ENCODE results near the gene AGAP1.
A peak's percentile ranks its signal among the peaks of the same experiment; 100 is the strongest.

The AGAP1 gene

GRCh38 chr2:235507928-235508327 lies 14.1 kb downstream of the AGAP1 start:
- no peak for DNase-seq

GRCh38 chr2:235508371-235509160 lies 14.7 kb downstream of the AGAP1 start:
- DNase-seq: peak in 1 of 51 donors; percentile 4

GRCh38 chr2:235510318-235510717 lies 16.5 kb downstream of the AGAP1 start:
- no peak for DNase-seq

GRCh38 chr2:235511187-235511661 lies 17.4 kb downstream of the AGAP1 start:
- no peak for DNase-seq

GRCh38 chr2:235511751-235512698 lies 18.2 kb downstream of the AGAP1 start:
- DNase-seq: no peak

GRCh38 chr2:235512699-235513053 lies 18.8 kb downstream of the AGAP1 start:
- DNase-seq: no peak

GRCh38 chr2:235513984-235514626 lies 20.3 kb downstream of the AGAP1 start:
- no peak for DNase-seq

GRCh38 chr2:235514627-235515363 lies 21.0 kb downstream of the AGAP1 start:
- no peak for DNase-seq

- DNase-seq: no peak
These were observed 21.5 kb downstream of the AGAP1 start for GRCh38 chr2:235515364-235515742.

- no peak for DNase-seq
These were observed 22.0 kb downstream of the AGAP1 start for GRCh38 chr2:235515821-235516220.

GRCh38 chr2:235516257-235516656 lies 22.4 kb downstream of the AGAP1 start:
- no peak for DNase-seq

- no peak for DNase-seq
These were observed 24.7 kb downstream of the AGAP1 start for GRCh38 chr2:235518322-235519090.

GRCh38 chr2:235520787-235521186 lies 26.9 kb downstream of the AGAP1 start:
- no peak for DNase-seq

GRCh38 chr2:235521844-235522243 lies 28.0 kb downstream of the AGAP1 start:
- DNase-seq: no peak

GRCh38 chr2:235523021-235523420 lies 29.2 kb downstream of the AGAP1 start:
- no peak for DNase-seq

GRCh38 chr2:235523486-235524150 lies 29.8 kb downstream of the AGAP1 start:
- DNase-seq: no peak

- no peak for DNase-seq
These were observed 32.3 kb downstream of the AGAP1 start for GRCh38 chr2:235526166-235526565.

- DNase-seq: no peak
These were observed 34.1 kb downstream of the AGAP1 start for GRCh38 chr2:235527806-235528469.

- DNase-seq: no peak
These were observed 35.8 kb downstream of the AGAP1 start for GRCh38 chr2:235529621-235530020.

Data from hypothalamus (tissue), 51 donors.